ENCODE data around the gene STMN1. TPM values are rescaled to one million over a fixed set of nuclear protein-coding genes. Genes with fewer than 3 reads are reported as not detected.
"Not testable (repeated sequence)": the region's sequence is repeated elsewhere in the genome, so short reads cannot be mapped to it uniquely, and the experiment has no call there.

Gene STMN1
- 527 and 531 TPM in 2 replicates for total RNA-seq

GRCh38 chr1:25905680-25906643 is at the start of gene STMN1:
STMN1 (minus strand) TSS chr1:25906419; CDS start chr1:25904676, 1,743 bp downstream.
- intact Hi-C loops (cut with micrococcal nuclease): loop anchor here (1.0 to 5.0 kb wide), 6 partner anchors 11 to 526 kb away; partner anchors contain the start of genes AUNIP, DHDDS, PAFAH2 and PDIK1L

- intact Hi-C loops (cut with micrococcal nuclease): no loop called here
These were observed 49.3 kb upstream of the STMN1 start for GRCh38 chr1:25955553-25955952.

GRCh38 chr1:25954282-25954938 is 48.2 kb upstream of the STMN1 start:
- intact Hi-C loops (cut with micrococcal nuclease): loop anchor here (1.0 kb wide), 1 partner anchor 16 kb away; no protein-coding TSS in a partner anchor

- intact Hi-C loops (cut with micrococcal nuclease): no loop called here
These were observed 46.7 kb upstream of the STMN1 start for GRCh38 chr1:25952841-25953401.

GRCh38 chr1:25948641-25949040 is 42.4 kb upstream of the STMN1 start:
- intact Hi-C loops (cut with micrococcal nuclease): no loop called here

GRCh38 chr1:25947027-25947426 is 40.8 kb upstream of the STMN1 start:
- intact Hi-C loops (cut with micrococcal nuclease): no loop called here

- intact Hi-C loops (cut with micrococcal nuclease): no loop called here
These were observed 39.5 kb upstream of the STMN1 start for GRCh38 chr1:25945761-25946160.

- intact Hi-C loops (cut with micrococcal nuclease): no loop called here
These were observed 38.8 kb upstream of the STMN1 start for GRCh38 chr1:25944986-25945385.

- intact Hi-C loops (cut with micrococcal nuclease): not testable (repeated sequence)
These were observed 37.3 kb upstream of the STMN1 start for GRCh38 chr1:25943511-25943910.

- intact Hi-C loops (cut with micrococcal nuclease): no loop called here
These were observed 30.7 kb upstream of the STMN1 start for GRCh38 chr1:25936947-25937346.

- intact Hi-C loops (cut with micrococcal nuclease): no loop called here
These were observed 27.5 kb upstream of the STMN1 start for GRCh38 chr1:25933479-25934365.

GRCh38 chr1:25932811-25933400 is 26.7 kb upstream of the STMN1 start:
- intact Hi-C loops (cut with micrococcal nuclease): not testable (repeated sequence)

GRCh38 chr1:25932321-25932720 is 26.1 kb upstream of the STMN1 start:
- intact Hi-C loops (cut with micrococcal nuclease): no loop called here

- intact Hi-C loops (cut with micrococcal nuclease): no loop called here
These were observed 22.8 kb upstream of the STMN1 start for GRCh38 chr1:25929016-25929415.

GRCh38 chr1:25927521-25928265 is 21.5 kb upstream of the STMN1 start:
- intact Hi-C loops (cut with micrococcal nuclease): no loop called here

GRCh38 chr1:25926731-25927496 is 20.7 kb upstream of the STMN1 start:
- intact Hi-C loops (cut with micrococcal nuclease): no loop called here

- intact Hi-C loops (cut with micrococcal nuclease): no loop called here
These were observed 18.2 kb upstream of the STMN1 start for GRCh38 chr1:25924454-25924853.

GRCh38 chr1:25922971-25923552 is 16.8 kb upstream of the STMN1 start:
- intact Hi-C loops (cut with micrococcal nuclease): no loop called here
